Measurements from ENCODE around the gene PTPN7. TPM values are rescaled to one million over a fixed set of nuclear protein-coding genes. Genes with fewer than 3 reads are reported as not detected.
"Not testable (repeated sequence)": the region's sequence is repeated elsewhere in the genome, so short reads cannot be mapped to it uniquely, and the experiment has no call there.

The PTPN7 gene
- total RNA-seq, 1 donor from 2014 or later: 7.9 TPM

- DNase-seq (ENCODE audit: extremely low spot score in 2 of 2): no peak
- Histone ChIP-seq H3K36me3 (no peaks in the 10 kb centered on the region), H3K27me3 (no peaks in the 10 kb centered on the region), H3K4me1 (peaks cover 9% of the 10 kb centered on the region), H3K9me3 (no peaks in the 10 kb centered on the region), H3K27ac (no peak overlapping the region), H3K4me3 (no peak overlapping the region)
- no peak for TF ChIP-seq CTCF (IDR thresholded peaks at IDR 0.05)
- TF ChIP-seq POLR2AphosphoS5 (IDR thresholded peaks at IDR 0.05; ENCODE audit: insufficient read depth in 1 of 2, low read depth in 1 of 2): no peak
- no peak for TF ChIP-seq POLR2A (IDR thresholded peaks at IDR 0.05)
- intact Hi-C loops (cut with DNase I): no loop called here
These were observed 42.5 kb downstream of the PTPN7 start for GRCh38 chr1:202117898-202118371.

GRCh38 chr1:202116287-202116686 lies 44.1 kb downstream of the PTPN7 start:
- intact Hi-C loops (cut with DNase I): no loop called here
- H3K36me3 ChIP-seq: no peaks in the 10 kb centered on the region
- H3K4me3 ChIP-seq: no peak overlapping the region
- no peaks in the 10 kb centered on the region for H3K9me3 ChIP-seq
- no peak overlapping the region for H3K27ac ChIP-seq
- peaks cover 13% of the 10 kb centered on the region for H3K4me1 ChIP-seq
- no peaks in the 10 kb centered on the region for H3K27me3 ChIP-seq
- no peak for DNase-seq (ENCODE audit: extremely low spot score in 2 of 2)
- TF ChIP-seq POLR2A (IDR thresholded peaks at IDR 0.05) (no peak), CTCF (IDR thresholded peaks at IDR 0.05) (no peak), POLR2AphosphoS5 (IDR thresholded peaks at IDR 0.05; ENCODE audit: insufficient read depth in 1 of 2, low read depth in 1 of 2) (no peak)

- Histone ChIP-seq H3K9me3 (no peaks in the 10 kb centered on the region), H3K36me3 (no peaks in the 10 kb centered on the region), H3K27me3 (no peaks in the 10 kb centered on the region), H3K4me3 (no peak overlapping the region), H3K27ac (peak overlapping the region; percentile 72), H3K4me1 (peaks cover 13% of the 10 kb centered on the region)
- DNase-seq (ENCODE audit: extremely low spot score in 2 of 2): no peak
- intact Hi-C loops (cut with DNase I): no loop called here
- no peak for TF ChIP-seq POLR2A (IDR thresholded peaks at IDR 0.05)
These were observed 46.6 kb downstream of the PTPN7 start for GRCh38 chr1:202113690-202114300.

GRCh38 chr1:202112859-202113689 lies 47.3 kb downstream of the PTPN7 start:
- peak overlapping the region; percentile 72 for H3K27ac ChIP-seq
- intact Hi-C loops (cut with DNase I): no loop called here

GRCh38 chr1:202111589-202111988 lies 48.8 kb downstream of the PTPN7 start:
- H3K9me3 ChIP-seq; intact Hi-C loops (cut with DNase I); H3K27ac ChIP-seq; DNase-seq (ENCODE audit: extremely low spot score in 2 of 2); H3K27me3 ChIP-seq; H3K4me3 ChIP-seq; H3K36me3 ChIP-seq: not testable (repeated sequence)
- H3K4me1 ChIP-seq: peaks cover 13% of the 10 kb centered on the region

More at GRCh38 chr1:202112859-202113689, 47.3 kb downstream of the PTPN7 start:
- Histone ChIP-seq H3K27me3 (no peaks in the 10 kb centered on the region), H3K4me3 (no peak overlapping the region), H3K36me3 (no peaks in the 10 kb centered on the region), H3K9me3 (no peaks in the 10 kb centered on the region), H3K4me1 (peaks cover 13% of the 10 kb centered on the region)
- DNase-seq (ENCODE audit: extremely low spot score in 2 of 2): no peak
- no peak for TF ChIP-seq CTCF (IDR thresholded peaks at IDR 0.05)

GRCh38 chr1:202110977-202111376 lies 49.4 kb downstream of the PTPN7 start:
- no peaks in the 10 kb centered on the region for H3K9me3 ChIP-seq
- intact Hi-C loops (cut with DNase I): no loop called here
- H3K36me3 ChIP-seq: no peaks in the 10 kb centered on the region
- H3K4me1 ChIP-seq: peaks cover 13% of the 10 kb centered on the region
- no peak overlapping the region for H3K4me3 ChIP-seq
- DNase-seq (ENCODE audit: extremely low spot score in 2 of 2): no peak
- no peak overlapping the region for H3K27ac ChIP-seq
- no peaks in the 10 kb centered on the region for H3K27me3 ChIP-seq
- no peak for TF ChIP-seq POLR2A (IDR thresholded peaks at IDR 0.05)
- no peak for TF ChIP-seq CTCF (IDR thresholded peaks at IDR 0.05)
- TF ChIP-seq POLR2AphosphoS5 (IDR thresholded peaks at IDR 0.05; ENCODE audit: insufficient read depth in 1 of 2, low read depth in 1 of 2): no peak
